ENCODE measurements around the gene C2CD4D.

The C2CD4D gene

GRCh38 chr1:151839082-151839412 lies 573 bp downstream of the C2CD4D start:
- peak overlapping the region; percentile 18 for H3K9ac ChIP-seq (ENCODE audit: low read length)
- no peak overlapping the region for H2BK5ac ChIP-seq (ENCODE audit: low read depth, low read length, poor library complexity, severe bottlenecking)
- H3K4me2 ChIP-seq (ENCODE audit: low read length, poor library complexity, severe bottlenecking): peak overlapping the region; percentile 79
- 7% methylated on average over 14 of the region's 16 CpGs for WGBS
- no peak overlapping the region for H3K14ac ChIP-seq (ENCODE audit: low read length in 2 of 2)
- no peak overlapping the region for H2BK120ac ChIP-seq (ENCODE audit: low read depth, low read length)
- no peak overlapping the region for H2BK15ac ChIP-seq (ENCODE audit: low read depth, poor library complexity, severe bottlenecking)
- no peak overlapping the region for H3K18ac ChIP-seq (ENCODE audit: low read depth in 1 of 2, low read length in 2 of 2)
- H3K27ac ChIP-seq (ENCODE audit: low read length, poor library complexity, severe bottlenecking): no peak overlapping the region
- peaks cover 20% of the 10 kb centered on the region for H3K4me1 ChIP-seq (ENCODE audit: control insufficient read depth, insufficient read depth, low read depth, low read length)
- H3K9me3 ChIP-seq (ENCODE audit: control insufficient read depth, low read length): no peaks in the 10 kb centered on the region
- peaks cover 38 to 43% of the 10 kb centered on the region in 2 experiments for H3K27me3 ChIP-seq (ENCODE audit: control insufficient read depth in 1 of 2, insufficient read depth in 1 of 2, low read length in 2 of 2)
- H2BK12ac ChIP-seq (ENCODE audit: low read length in 2 of 2): no peak overlapping the region
- H3K4ac ChIP-seq (ENCODE audit: low read depth in 1 of 2, low read length in 2 of 2): no peak overlapping the region
- peak overlapping the region in 1 of 2 experiments; percentile 65 for H3K23ac ChIP-seq (ENCODE audit: low read length in 2 of 2)
- no peaks in the 10 kb centered on the region for H3K79me1 ChIP-seq (replicated peaks; ENCODE audit: low read length, poor library complexity, severe bottlenecking)
- DNase-seq: no peak
- no peak overlapping the region for H4K8ac ChIP-seq (ENCODE audit: low read length)
- no peak overlapping the region for H4K91ac ChIP-seq (ENCODE audit: low read length)
- no peak overlapping the region for H2AK5ac ChIP-seq (ENCODE audit: low read length, severe bottlenecking)
- no peak overlapping the region for H2AFZ ChIP-seq (ENCODE audit: low read depth, low read length)
- H3K4me3 ChIP-seq (ENCODE audit: insufficient read depth in 1 of 2, low read depth in 1 of 2, low read length in 2 of 2): peak overlapping the region; percentile 43 to 51
- H3K36me3 ChIP-seq (ENCODE audit: control insufficient read depth in 1 of 2, insufficient read depth in 2 of 2, low read depth in 1 of 2, low read length in 2 of 2): no peaks in the 10 kb centered on the region

- H3K23ac ChIP-seq (ENCODE audit: low read length in 2 of 2): peak overlapping the region in 1 of 2 experiments; percentile 65
- H3K4me2 ChIP-seq (ENCODE audit: low read length, poor library complexity, severe bottlenecking): peak overlapping the region; percentile 79
- 4% methylated on average over 79 of the region's 117 CpGs for WGBS
These were observed 1.2 kb downstream of the C2CD4D start for GRCh38 chr1:151838222-151839081.

GRCh38 chr1:151837884-151838221 lies 1.8 kb downstream of the C2CD4D start:
- Histone ChIP-seq H2BK120ac (ENCODE audit: low read depth, low read length) (no peak overlapping the region), H3K9me3 (ENCODE audit: control insufficient read depth, low read length) (no peaks in the 10 kb centered on the region), H3K9ac (ENCODE audit: low read length) (no peak overlapping the region), H3K4me2 (ENCODE audit: low read length, poor library complexity, severe bottlenecking) (peak overlapping the region; percentile 79), H2BK12ac (ENCODE audit: low read length in 2 of 2) (no peak overlapping the region), H3K4me3 (ENCODE audit: insufficient read depth in 1 of 2, low read depth in 1 of 2, low read length in 2 of 2) (peak overlapping the region; percentile 43 to 51), H3K27ac (ENCODE audit: low read length, poor library complexity, severe bottlenecking) (no peak overlapping the region), H3K4ac (ENCODE audit: low read depth in 1 of 2, low read length in 2 of 2) (no peak overlapping the region), H3K18ac (ENCODE audit: low read depth in 1 of 2, low read length in 2 of 2) (no peak overlapping the region), H2BK5ac (ENCODE audit: low read depth, low read length, poor library complexity, severe bottlenecking) (no peak overlapping the region), H3K27me3 (ENCODE audit: control insufficient read depth in 1 of 2, insufficient read depth in 1 of 2, low read length in 2 of 2) (peaks cover 43 to 47% of the 10 kb centered on the region in 2 experiments), H4K91ac (ENCODE audit: low read length) (no peak overlapping the region), H2AK5ac (ENCODE audit: low read length, severe bottlenecking) (no peak overlapping the region), H3K14ac (ENCODE audit: low read length in 2 of 2) (no peak overlapping the region), H2BK15ac (ENCODE audit: low read depth, poor library complexity, severe bottlenecking) (no peak overlapping the region), H3K79me1 (replicated peaks; ENCODE audit: low read length, poor library complexity, severe bottlenecking) (no peaks in the 10 kb centered on the region), H3K36me3 (ENCODE audit: control insufficient read depth in 1 of 2, insufficient read depth in 2 of 2, low read depth in 1 of 2, low read length in 2 of 2) (no peaks in the 10 kb centered on the region), H3K23ac (ENCODE audit: low read length in 2 of 2) (no peak overlapping the region), H2AFZ (ENCODE audit: low read depth, low read length) (no peak overlapping the region), H3K4me1 (ENCODE audit: control insufficient read depth, insufficient read depth, low read depth, low read length) (peaks cover 20% of the 10 kb centered on the region), H4K8ac (ENCODE audit: low read length) (no peak overlapping the region)
- DNase-seq: no peak
- WGBS: 5% methylated on average over 19 of the region's 26 CpGs

More at GRCh38 chr1:151838222-151839081, 1.2 kb downstream of the C2CD4D start:
- Histone ChIP-seq H4K91ac (ENCODE audit: low read length) (no peak overlapping the region), H3K9ac (ENCODE audit: low read length) (peak overlapping the region; percentile 18), H3K79me1 (replicated peaks; ENCODE audit: low read length, poor library complexity, severe bottlenecking) (no peaks in the 10 kb centered on the region), H3K27me3 (ENCODE audit: control insufficient read depth in 1 of 2, insufficient read depth in 1 of 2, low read length in 2 of 2) (peaks cover 41 to 43% of the 10 kb centered on the region in 2 experiments), H3K14ac (ENCODE audit: low read length in 2 of 2) (no peak overlapping the region), H3K18ac (ENCODE audit: low read depth in 1 of 2, low read length in 2 of 2) (no peak overlapping the region), H2AFZ (ENCODE audit: low read depth, low read length) (peak overlapping the region; percentile 1), H2AK5ac (ENCODE audit: low read length, severe bottlenecking) (no peak overlapping the region), H3K27ac (ENCODE audit: low read length, poor library complexity, severe bottlenecking) (no peak overlapping the region), H3K36me3 (ENCODE audit: control insufficient read depth in 1 of 2, insufficient read depth in 2 of 2, low read depth in 1 of 2, low read length in 2 of 2) (no peaks in the 10 kb centered on the region), H3K4me1 (ENCODE audit: control insufficient read depth, insufficient read depth, low read depth, low read length) (peaks cover 20% of the 10 kb centered on the region), H2BK5ac (ENCODE audit: low read depth, low read length, poor library complexity, severe bottlenecking) (no peak overlapping the region), H3K9me3 (ENCODE audit: control insufficient read depth, low read length) (no peaks in the 10 kb centered on the region), H3K4ac (ENCODE audit: low read depth in 1 of 2, low read length in 2 of 2) (no peak overlapping the region), H2BK12ac (ENCODE audit: low read length in 2 of 2) (no peak overlapping the region), H3K4me3 (ENCODE audit: insufficient read depth in 1 of 2, low read depth in 1 of 2, low read length in 2 of 2) (peak overlapping the region; percentile 43 to 51), H2BK120ac (ENCODE audit: low read depth, low read length) (no peak overlapping the region), H2BK15ac (ENCODE audit: low read depth, poor library complexity, severe bottlenecking) (no peak overlapping the region), H4K8ac (ENCODE audit: low read length) (no peak overlapping the region)
- DNase-seq: peak; percentile 11

GRCh38 chr1:151837197-151837596 lies 2.4 kb downstream of the C2CD4D start:
- Histone ChIP-seq H3K14ac (ENCODE audit: low read length in 2 of 2) (no peak overlapping the region), H3K9ac (ENCODE audit: low read length) (no peak overlapping the region), H3K79me1 (replicated peaks; ENCODE audit: low read length, poor library complexity, severe bottlenecking) (no peaks in the 10 kb centered on the region), H3K4me3 (ENCODE audit: insufficient read depth in 1 of 2, low read depth in 1 of 2, low read length in 2 of 2) (no peak overlapping the region), H2BK5ac (ENCODE audit: low read depth, low read length, poor library complexity, severe bottlenecking) (no peak overlapping the region), H2BK15ac (ENCODE audit: low read depth, poor library complexity, severe bottlenecking) (no peak overlapping the region), H3K4me2 (ENCODE audit: low read length, poor library complexity, severe bottlenecking) (no peak overlapping the region), H3K4me1 (ENCODE audit: control insufficient read depth, insufficient read depth, low read depth, low read length) (peaks cover 22% of the 10 kb centered on the region), H3K18ac (ENCODE audit: low read depth in 1 of 2, low read length in 2 of 2) (no peak overlapping the region), H4K91ac (ENCODE audit: low read length) (no peak overlapping the region), H3K9me3 (ENCODE audit: control insufficient read depth, low read length) (no peaks in the 10 kb centered on the region), H3K23ac (ENCODE audit: low read length in 2 of 2) (no peak overlapping the region), H2AK5ac (ENCODE audit: low read length, severe bottlenecking) (no peak overlapping the region), H3K4ac (ENCODE audit: low read depth in 1 of 2, low read length in 2 of 2) (no peak overlapping the region), H3K36me3 (ENCODE audit: control insufficient read depth in 1 of 2, insufficient read depth in 2 of 2, low read depth in 1 of 2, low read length in 2 of 2) (no peaks in the 10 kb centered on the region), H2AFZ (ENCODE audit: low read depth, low read length) (no peak overlapping the region), H2BK12ac (ENCODE audit: low read length in 2 of 2) (no peak overlapping the region), H3K27me3 (ENCODE audit: control insufficient read depth in 1 of 2, insufficient read depth in 1 of 2, low read length in 2 of 2) (peaks cover 43 to 54% of the 10 kb centered on the region in 2 experiments), H3K27ac (ENCODE audit: low read length, poor library complexity, severe bottlenecking) (no peak overlapping the region), H4K8ac (ENCODE audit: low read length) (no peak overlapping the region), H2BK120ac (ENCODE audit: low read depth, low read length) (no peak overlapping the region)
- WGBS: 85% methylated on average over 3 of the region's 3 CpGs
- no peak for DNase-seq
